GM21367 (cell line): ENCODE data around the gene MORF4L2.

ENCODE experiments used
- ATAC-seq: cut with Tn5 transposase; IDR thresholded peaks from one replicate; pipeline ENCODE4 v1.9.1; 2021; ENCODE audit not compliant: unreplicated experiment

MORF4L2 gene, protein sequence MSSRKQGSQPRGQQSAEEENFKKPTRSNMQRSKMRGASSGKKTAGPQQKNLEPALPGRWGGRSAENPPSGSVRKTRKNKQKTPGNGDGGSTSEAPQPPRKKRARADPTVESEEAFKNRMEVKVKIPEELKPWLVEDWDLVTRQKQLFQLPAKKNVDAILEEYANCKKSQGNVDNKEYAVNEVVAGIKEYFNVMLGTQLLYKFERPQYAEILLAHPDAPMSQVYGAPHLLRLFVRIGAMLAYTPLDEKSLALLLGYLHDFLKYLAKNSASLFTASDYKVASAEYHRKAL

GRCh38 chrX:103686199-103687072, at the start of gene MORF4L2:
Gene MORF4L2 (minus strand): TSS chrX:103686699. CDS start chrX:103677027, 9,672 bp downstream.
- peak; percentile 88 for ATAC-seq

DNA sequence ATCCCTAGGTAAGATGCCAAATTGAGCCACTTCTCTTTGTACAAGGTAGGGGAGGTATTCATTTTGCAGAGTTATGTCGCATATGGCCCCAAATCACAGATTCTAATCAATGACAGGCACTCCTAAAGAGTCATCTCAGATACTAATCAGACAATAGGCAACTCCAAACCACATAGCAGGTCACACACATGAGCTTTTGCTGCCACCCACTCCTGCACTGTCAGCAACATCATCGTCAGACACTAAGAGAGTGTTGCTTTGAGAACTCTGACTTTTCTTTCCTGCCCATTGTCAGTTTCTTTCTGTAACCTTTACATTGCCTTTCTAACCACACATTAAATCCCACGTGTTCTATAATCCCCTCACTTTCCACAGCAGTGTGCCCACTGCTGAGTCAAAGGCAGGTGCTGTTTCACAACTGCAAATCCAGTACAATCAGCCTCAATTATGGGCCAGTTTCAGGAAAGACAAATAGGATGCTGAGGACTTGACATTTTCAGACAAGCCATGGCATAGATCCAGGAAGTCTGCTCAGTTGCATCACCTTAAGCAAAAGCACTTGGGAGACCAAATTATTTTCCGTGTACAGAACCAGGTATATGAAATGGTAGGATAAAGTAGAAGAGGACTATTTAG, 47.7 kb upstream of the MORF4L2 start:
- ATAC-seq, result no peak

GRCh38 chrX:103733017-103733416, 46.5 kb upstream of the MORF4L2 start:
- ATAC-seq, result no peak

- ATAC-seq, result no peak
Measured at GRCh38 chrX:103730796-103731493, 44.4 kb upstream of the MORF4L2 start.

GRCh38 chrX:103730147-103730795, 43.8 kb upstream of the MORF4L2 start:
- ATAC-seq, result no peak

DNA sequence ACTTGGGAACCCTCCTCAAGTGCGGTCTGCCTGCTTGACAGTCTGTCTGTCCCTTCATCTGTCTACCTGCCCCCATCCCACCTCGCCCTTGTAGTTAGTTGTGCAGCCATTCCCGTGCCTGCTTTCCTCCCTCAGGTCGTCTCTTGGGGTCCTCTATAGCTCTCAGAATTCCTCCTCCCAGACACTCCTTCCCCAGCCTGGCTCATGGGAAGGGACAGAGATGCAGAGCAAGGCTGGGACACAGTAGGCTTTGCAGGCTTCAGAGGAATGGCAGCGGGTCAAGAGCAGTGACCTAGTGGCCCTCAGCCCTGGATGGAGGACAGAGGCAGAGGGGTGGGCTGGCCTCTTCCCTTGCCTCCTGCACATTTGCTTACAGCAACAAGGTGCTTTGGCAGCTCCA, 42.5 kb upstream of the MORF4L2 start:
- no peak for ATAC-seq

DNA sequence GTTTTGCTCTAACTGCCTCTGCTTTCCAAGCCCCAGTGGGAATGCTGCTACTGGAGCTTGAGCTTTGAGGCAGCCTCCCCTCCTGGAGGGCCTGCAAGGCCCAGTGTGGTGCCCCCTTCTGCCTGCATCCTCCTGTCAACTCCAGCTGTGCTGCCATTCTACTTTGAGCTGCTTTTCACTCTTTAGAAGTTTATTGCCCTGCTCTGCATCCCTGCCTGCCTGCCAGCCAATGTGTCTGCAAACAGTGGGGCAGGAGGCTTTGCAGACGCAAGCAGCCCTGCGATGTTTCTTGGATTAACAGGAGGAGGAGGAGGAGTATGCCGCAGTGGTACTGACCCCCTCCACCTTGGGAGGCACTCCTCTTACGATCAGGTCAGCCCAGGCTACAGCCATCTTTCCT, 40.6 kb upstream of the MORF4L2 start:
- ATAC-seq, result no peak

GRCh38 chrX:103726477-103726876, 40.0 kb upstream of the MORF4L2 start:
- no peak for ATAC-seq

GRCh38 chrX:103722505-103722904, 36.0 kb upstream of the MORF4L2 start:
- ATAC-seq, result no peak

DNA sequence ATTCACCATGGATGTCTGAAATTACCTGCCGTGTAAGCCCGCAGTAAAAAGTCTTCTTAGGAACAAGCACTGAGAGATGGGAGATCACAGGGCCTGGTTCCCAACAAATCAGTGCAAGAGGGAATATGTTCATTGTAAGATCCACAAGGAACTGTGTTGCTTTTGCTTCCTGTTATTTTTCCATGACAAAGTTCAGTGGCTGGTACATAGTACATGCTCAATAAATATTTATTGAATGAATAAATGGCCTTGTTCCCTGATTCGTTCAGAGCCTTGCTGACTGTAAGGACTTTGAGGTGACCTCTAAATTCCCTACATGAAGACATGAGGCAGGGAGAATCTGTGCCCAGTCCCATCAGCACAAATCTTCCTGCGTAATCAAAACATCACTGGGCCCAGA, 31.6 kb upstream of the MORF4L2 start:
- no peak for ATAC-seq

- no peak for ATAC-seq
Measured at GRCh38 chrX:103716962-103717361, 30.5 kb upstream of the MORF4L2 start.

GRCh38 chrX:103710609-103711008, 24.1 kb upstream of the MORF4L2 start, which contains the start of gene TMEM31:
Gene TMEM31 (plus strand): TSS chrX:103710909. CDS start chrX:103712259, 1,350 bp downstream.
- no peak for ATAC-seq

- no peak for ATAC-seq
Measured at GRCh38 chrX:103704863-103705262, 18.4 kb upstream of the MORF4L2 start.

DNA sequence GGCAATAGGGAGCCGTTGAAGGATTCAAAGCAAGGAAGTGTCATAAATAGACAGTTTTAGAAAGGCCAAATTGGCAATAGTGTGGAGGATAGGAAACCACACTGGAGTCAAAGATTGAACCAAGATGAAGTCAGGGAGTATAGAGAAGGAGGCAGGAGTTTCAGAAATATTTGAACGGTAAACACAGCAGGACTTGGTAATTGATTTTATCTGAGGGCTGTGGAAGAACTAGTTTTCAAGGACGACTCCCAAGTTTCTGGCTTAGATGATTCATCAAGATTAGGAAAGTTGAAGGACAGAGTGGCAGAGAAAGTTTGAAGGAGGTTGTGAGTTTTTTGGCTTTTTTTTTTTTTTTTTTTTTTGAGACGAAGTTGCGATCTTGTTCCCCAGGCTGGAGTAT, 12.7 kb upstream of the MORF4L2 start:
- ATAC-seq, result no peak

- ATAC-seq, result no peak
Measured at GRCh38 chrX:103697687-103698086, 11.2 kb upstream of the MORF4L2 start.

GRCh38 chrX:103691059-103691458, 4.6 kb upstream of the MORF4L2 start:
- no peak for ATAC-seq

GRCh38 chrX:103688946-103689345, 2.4 kb upstream of the MORF4L2 start:
- ATAC-seq, result no peak

- ATAC-seq, result no peak
Measured at GRCh38 chrX:103687696-103688201, 1.2 kb upstream of the MORF4L2 start.

DNA sequence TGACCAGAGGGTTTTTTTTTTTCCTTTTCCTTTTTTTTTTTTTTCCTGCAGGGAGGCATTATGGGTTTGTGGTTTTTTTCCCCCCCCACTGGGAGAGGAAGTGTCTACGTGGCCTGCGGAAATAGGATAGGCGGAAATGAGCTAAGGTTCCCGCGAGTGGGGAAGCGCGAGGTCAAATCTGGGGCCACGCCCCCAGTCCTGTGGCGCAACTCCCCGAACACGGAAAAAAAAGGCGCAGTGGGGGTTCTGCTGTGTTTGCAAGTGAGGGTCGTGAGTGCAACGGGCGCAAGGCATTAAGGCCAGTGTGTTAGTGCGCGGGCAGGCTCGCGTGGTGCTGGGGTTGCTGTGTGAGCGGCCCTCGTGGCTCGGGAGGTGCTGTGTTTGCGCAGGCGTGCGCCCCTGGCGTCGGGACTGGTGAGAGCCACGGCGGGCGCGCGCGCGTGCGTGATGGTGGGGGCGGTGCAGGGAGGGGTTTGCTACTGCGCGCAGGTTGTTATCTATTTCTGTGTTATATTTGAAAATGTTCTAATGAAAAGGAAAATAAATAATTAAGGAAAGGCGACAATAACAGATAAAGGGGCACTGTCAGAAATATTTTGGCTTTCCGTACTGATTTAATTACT, 685 bp upstream of the MORF4L2 start:
- peak; percentile 40 for ATAC-seq

GRCh38 chrX:103685396-103685795, 1.1 kb downstream of the MORF4L2 start:
- no peak for ATAC-seq
